HG02571 (cell line): ENCODE data around the gene SSMEM1.
"Not testable (repeated sequence)": the region's sequence is repeated elsewhere in the genome, so short reads cannot be mapped to it uniquely, and the experiment has no call there.

Experiments used
- ATAC-seq: cut with Tn5 transposase; IDR thresholded peaks from one replicate; pipeline ENCODE4 v1.9.1; 2021; ENCODE audit warnings: mild to moderate bottlenecking, moderate library complexity; ENCODE audit not compliant: unreplicated experiment

SSMEM1 gene

DNA sequence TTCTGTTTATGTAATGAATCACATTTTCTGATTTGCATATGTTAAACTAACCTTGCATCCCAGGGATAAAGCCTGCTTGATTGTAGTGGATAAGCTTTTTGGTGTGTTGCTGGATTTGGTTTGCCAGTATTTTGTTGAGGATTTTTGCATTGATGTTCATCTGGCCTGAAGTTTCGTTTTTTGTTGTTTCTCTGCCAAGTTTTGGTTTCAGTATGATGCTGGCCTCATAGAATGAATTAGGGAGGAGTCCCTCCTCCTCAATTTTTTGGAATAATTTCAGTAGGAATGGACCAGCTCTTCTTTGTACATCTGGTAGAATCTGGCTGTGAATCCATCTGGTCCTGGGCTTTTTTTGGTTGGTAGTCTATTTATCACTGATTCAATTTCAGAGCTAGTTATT lies 35.8 kb downstream of the SSMEM1 start:
- not testable (repeated sequence) for ATAC-seq

DNA sequence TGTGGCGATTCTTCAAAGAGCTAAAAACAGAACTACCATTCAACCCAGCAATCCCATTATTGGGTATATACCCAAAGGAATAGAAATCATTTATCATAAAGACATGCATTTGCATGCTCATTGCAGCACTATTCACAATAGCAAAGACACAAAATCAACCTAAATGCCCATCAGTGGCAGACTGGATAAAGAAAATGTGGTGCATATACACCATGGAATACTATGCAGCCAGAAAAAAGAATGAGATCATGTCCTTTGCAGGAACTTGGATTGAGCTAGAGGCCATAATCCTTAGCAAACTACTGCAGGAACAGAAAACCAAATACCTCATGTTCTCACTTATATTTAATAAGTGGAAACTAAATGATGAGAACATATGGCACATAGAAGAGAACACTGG lies 38.8 kb downstream of the SSMEM1 start:
- ATAC-seq: not testable (repeated sequence)

DNA sequence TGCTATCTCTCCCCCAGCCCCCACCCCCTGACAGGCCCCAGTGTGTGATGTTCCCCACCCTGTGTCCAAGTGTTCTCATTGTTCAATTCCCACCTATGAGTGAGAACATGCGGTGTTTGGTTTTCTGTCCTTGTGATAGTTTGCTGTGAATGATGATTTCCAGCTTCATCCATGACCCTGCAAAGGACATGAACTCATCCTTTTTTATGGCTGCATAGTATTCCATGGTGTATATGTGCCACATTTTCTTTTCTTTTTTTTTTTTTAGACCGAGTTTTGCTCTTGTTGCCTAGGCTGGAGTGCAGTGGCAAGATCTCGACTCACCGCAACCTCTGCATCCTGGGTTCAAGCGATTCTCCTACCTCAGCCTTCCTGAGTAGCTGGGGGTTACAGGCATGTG lies 41.2 kb downstream of the SSMEM1 start:
- ATAC-seq: not testable (repeated sequence)

DNA sequence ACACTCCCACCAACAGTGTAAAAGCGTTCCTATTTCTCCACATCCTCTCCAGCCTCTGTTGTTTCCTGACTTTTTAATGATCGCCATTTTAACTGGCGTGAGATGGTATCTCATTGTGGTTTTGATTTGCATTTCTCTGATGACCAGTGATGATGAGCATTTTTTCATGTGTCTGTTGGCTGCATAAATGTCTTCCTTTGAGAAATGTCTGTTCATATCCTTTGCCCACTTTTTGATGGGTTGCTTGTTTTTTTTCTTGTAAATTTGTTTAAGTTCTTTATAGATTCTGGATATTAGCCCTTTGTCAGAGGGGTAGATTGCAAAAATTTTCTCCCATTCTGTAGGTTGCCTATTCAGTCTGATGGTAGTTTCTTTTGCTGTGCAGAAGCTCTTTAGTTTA lies 42.0 kb downstream of the SSMEM1 start:
- not testable (repeated sequence) for ATAC-seq

DNA sequence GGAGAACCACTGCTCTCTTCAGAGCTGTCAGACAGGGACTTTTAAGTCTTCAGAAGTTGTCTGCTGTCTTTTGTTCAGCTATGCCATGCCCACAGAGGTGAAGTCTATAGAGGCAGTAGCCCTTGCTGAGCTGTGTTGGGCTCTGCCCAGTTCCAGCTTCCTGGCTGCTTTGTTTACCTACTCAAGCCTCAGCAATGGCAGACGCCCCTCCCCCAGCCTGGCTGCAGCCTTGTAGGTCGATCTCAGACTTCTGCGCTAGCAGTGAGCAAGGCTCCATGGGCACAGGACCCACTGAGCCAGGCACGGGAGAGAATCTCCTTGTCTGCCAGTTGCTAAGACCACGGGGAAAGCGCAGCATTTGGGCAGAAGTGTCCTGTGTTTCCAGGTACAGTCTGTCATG lies 46.9 kb downstream of the SSMEM1 start:
- ATAC-seq: no peak

DNA sequence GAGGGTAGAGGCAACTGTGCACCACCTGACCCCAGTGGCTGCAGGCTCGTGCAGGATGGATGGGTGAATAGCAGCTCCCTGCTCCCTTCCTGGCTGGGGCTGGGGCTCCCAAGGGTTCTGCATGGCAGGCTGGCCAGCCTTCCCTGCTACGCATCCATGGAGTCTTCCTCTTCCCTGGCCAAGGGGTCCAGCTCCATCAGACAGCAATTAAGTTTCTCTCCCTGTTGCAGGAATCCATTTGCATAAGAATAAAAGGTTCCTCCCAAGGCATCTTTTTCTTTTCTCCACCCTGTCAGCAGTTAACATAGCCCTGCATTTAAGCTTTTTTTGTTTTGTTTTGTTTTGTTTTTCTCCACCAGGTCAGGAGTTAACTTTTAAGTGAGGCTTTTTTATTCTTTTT lies 49.0 kb downstream of the SSMEM1 start:
- no peak for ATAC-seq

DNA sequence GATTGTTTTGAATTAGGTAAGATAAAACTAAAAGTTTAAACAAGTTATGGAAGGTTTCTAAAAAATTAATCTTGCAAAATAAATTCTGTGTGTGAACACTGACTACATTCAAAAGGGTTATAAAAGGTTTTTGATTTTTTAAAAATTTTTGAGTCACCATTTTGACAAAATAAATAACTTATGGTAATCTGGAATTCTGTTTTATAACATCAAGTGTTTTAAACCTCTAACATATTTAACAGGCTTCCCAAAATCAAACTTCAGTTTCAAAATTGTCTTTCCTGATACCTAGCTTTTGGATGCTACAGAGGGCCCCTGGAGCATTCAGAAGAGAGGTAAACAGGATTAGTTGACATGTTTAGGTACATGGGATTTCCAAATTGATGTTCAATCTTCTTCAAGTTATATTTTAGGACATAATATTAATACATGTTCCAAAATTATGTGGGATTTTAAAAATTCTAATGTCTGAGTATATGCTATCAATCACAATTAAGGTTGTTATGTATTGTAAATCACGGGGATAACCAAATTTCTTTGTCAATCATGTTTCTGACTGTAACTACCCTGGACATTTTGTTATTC lies 50.9 kb downstream of the SSMEM1 start:
- ATAC-seq: no peak

DNA sequence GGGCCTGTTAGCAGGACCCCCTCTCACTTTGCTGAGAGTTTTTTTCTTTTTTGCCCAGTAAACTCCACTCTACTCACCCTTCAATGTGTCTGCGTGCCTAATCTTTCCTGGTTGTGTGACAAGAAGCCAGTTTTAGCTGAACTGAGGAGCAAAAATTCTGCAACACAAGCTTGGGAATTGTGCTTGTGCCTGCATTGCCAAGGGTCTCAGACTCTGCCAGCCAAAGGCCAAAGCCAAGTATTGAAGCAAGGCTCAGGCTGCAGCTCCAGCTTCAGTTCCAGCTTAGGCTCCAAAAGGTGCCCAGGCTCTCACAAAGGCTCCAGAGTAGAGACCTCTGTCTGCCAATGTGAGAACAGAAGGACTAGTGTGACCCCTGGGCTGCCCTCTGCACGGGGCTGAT lies 54.8 kb downstream of the SSMEM1 start:
- ATAC-seq: no peak

DNA sequence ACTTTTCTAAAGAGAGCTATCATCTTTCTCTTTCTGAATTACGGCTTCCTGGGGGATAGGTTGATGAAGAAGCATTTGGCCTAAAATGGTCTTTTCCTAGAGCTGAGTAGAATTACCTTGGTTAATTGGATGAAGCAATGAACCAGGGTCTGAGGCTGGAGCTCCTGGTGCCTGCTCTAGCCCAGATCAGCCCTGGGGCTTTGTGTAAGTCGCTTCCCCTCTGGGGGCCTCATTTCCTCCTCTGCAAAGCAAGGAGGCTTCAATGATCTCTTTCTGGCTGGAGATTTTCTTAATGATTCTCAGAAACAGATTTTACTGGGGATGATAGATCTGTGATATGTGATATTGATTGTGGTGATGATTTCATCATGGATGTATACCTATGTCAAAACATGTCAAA lies 55.5 kb downstream of the SSMEM1 start:
- no peak for ATAC-seq
